GM23338 (cell line): Measurements from ENCODE around the gene MCC. TPM values are rescaled to one million over a fixed set of nuclear protein-coding genes. Genes with fewer than 3 reads are reported as not detected.

Experiments
- ATAC-seq: fragments of 200-7000 bp; cut with Tn5 transposase; 3 replicates; pipeline ENCODE4 v1.9.1; 2020
- DNase-seq: peaks from one replicate; pipeline ENCODE4 v3.0.0-alpha.2; 2015; ENCODE audit warnings: low spot score
- H2AFZ ChIP-seq: fragments of 200-600 bp; sonication (generic); 2 replicates; pipeline ENCODE4 v1.8.0; 2016; ENCODE audit warnings: antibody characterized with exemption, mild to moderate bottlenecking, moderate library complexity
- H3F3A ChIP-seq: fragments of 200-600 bp; sonication (generic); replicated peaks from 2 replicates; pipeline ENCODE4 v1.8.0; 2017; ENCODE audit warnings: antibody characterized with exemption, mixed run types, low read depth
- H3K27ac ChIP-seq: fragments of 200-600 bp; sonication (generic); 2 replicates; pipeline ENCODE4 v1.6.1; 2016; ENCODE audit warnings: low read depth
- H3K27me3 ChIP-seq: fragments of 200-600 bp; sonication (generic); 2 replicates; pipeline ENCODE4 v1.8.0; 2016; ENCODE audit warnings: mild to moderate bottlenecking, mixed run types, moderate library complexity; ENCODE audit not compliant: insufficient read depth
- H3K36me3 ChIP-seq: fragments of 200-600 bp; sonication (generic); 2 replicates; pipeline ENCODE4 v1.8.0; 2016; ENCODE audit warnings: mild to moderate bottlenecking; ENCODE audit not compliant: insufficient read depth
- H3K4me1 ChIP-seq: fragments of 200-600 bp; sonication (generic); 2 replicates; pipeline ENCODE4 v1.8.0; 2016; ENCODE audit warnings: mild to moderate bottlenecking, moderate library complexity; ENCODE audit not compliant: insufficient read depth
- H3K4me2 ChIP-seq: fragments of 200-600 bp; sonication (generic); 2 replicates; pipeline ENCODE4 v1.7.1; 2017; ENCODE audit warnings: mixed run types
- H3K4me3 ChIP-seq: fragments of 200-600 bp; sonication (generic); 2 replicates; pipeline ENCODE4 v1.6.1; 2016; ENCODE audit warnings: mixed run types
- H3K79me2 ChIP-seq: fragments of 200-600 bp; sonication (generic); replicated peaks from 2 replicates; pipeline ENCODE4 v1.8.0; 2017; ENCODE audit warnings: mild to moderate bottlenecking; ENCODE audit not compliant: insufficient read depth
- H3K9me2 ChIP-seq: fragments of 200-600 bp; sonication (generic); 2 replicates; pipeline ENCODE4 v1.8.0; 2017; ENCODE audit not compliant: insufficient read depth
- H4K20me1 ChIP-seq: fragments of 200-600 bp; sonication (generic); replicated peaks from 2 replicates; pipeline ENCODE4 v1.8.0; 2017; ENCODE audit warnings: mild to moderate bottlenecking; ENCODE audit not compliant: insufficient read depth
- H3K27ac Mint-ChIP-seq: 2 replicates; pipeline ENCODE4 v1.8.0; 2020; ENCODE audit warnings: inconsistent platforms, mild to moderate bottlenecking, moderate library complexity, mixed read lengths
- H3K27me3 Mint-ChIP-seq: 3 replicates; pipeline ENCODE4 v1.8.0; 2022; ENCODE audit warnings: low read depth, mild to moderate bottlenecking, moderate library complexity, mixed read lengths, inconsistent platforms; ENCODE audit not compliant: insufficient read depth, poor library complexity
- H3K36me3 Mint-ChIP-seq: 3 replicates; pipeline ENCODE4 v1.8.0; 2021; ENCODE audit warnings: low read depth, mild to moderate bottlenecking, inconsistent platforms, moderate library complexity, mixed read lengths
- H3K4me1 Mint-ChIP-seq: 3 replicates; pipeline ENCODE4 v1.8.0; 2020; ENCODE audit warnings: mild to moderate bottlenecking, inconsistent platforms, mixed read lengths
- H3K4me3 Mint-ChIP-seq: 3 replicates; pipeline ENCODE4 v1.8.0; 2021; ENCODE audit warnings: moderate library complexity, mild to moderate bottlenecking, inconsistent platforms, mixed read lengths
- H3K9me3 Mint-ChIP-seq: 3 replicates; pipeline ENCODE4 v1.8.0; 2020; ENCODE audit warnings: moderate library complexity, mild to moderate bottlenecking, inconsistent platforms, mixed read lengths
- CREB1 ChIP-seq: fragments of 250-450 bp; sonication (Bioruptor Pico); IDR thresholded peaks from 2 replicates; pipeline ENCODE4 v1.5.0; 2020; ENCODE audit warnings: low read depth, mild to moderate bottlenecking, moderate library complexity
- EZH2 ChIP-seq: fragments of 200-600 bp; sonication (generic); IDR thresholded peaks from one replicate; pipeline ENCODE4 v1.8.0; 2017; ENCODE audit warnings: antibody characterized with exemption, mild to moderate bottlenecking, low read depth; ENCODE audit not compliant: unreplicated experiment
- EZH2phosphoT487 ChIP-seq: fragments of 200-600 bp; sonication (generic); IDR thresholded peaks from one replicate; pipeline ENCODE4 v1.8.1; 2018; ENCODE audit warnings: antibody characterized with exemption; ENCODE audit not compliant: unreplicated experiment
- JUNB ChIP-seq: IDR thresholded peaks from one replicate; pipeline ENCODE4 v1.6.1; 2016; ENCODE audit warnings: antibody characterized with exemption; ENCODE audit not compliant: unreplicated experiment
- NANOG ChIP-seq: IDR thresholded peaks from 2 replicates; pipeline ENCODE4 v1.6.1; 2016; ENCODE audit warnings: antibody characterized with exemption, borderline replicate concordance
- POLR2AphosphoS5 ChIP-seq: IDR thresholded peaks from 2 replicates; pipeline ENCODE4 v1.6.1; 2016; ENCODE audit warnings: antibody characterized with exemption, low read depth
- STAT1 ChIP-seq: IDR thresholded peaks from one replicate; pipeline ENCODE4 v1.6.1; 2016; ENCODE audit warnings: antibody characterized with exemption; ENCODE audit not compliant: unreplicated experiment
- ZNF114 ChIP-seq: fragments of 250-450 bp; sonication (Bioruptor Pico); IDR thresholded peaks from 2 replicates; pipeline ENCODE4 v1.5.0; 2020; ENCODE audit warnings: mild to moderate bottlenecking, moderate library complexity
- ZNF331 ChIP-seq: fragments of 250-450 bp; sonication (Bioruptor Pico); IDR thresholded peaks from 2 replicates; pipeline ENCODE4 v1.5.0; 2020; ENCODE audit warnings: low read depth, mild to moderate bottlenecking, moderate library complexity
- ZNF462 ChIP-seq: fragments of 250-450 bp; sonication (Bioruptor Pico); IDR thresholded peaks from 2 replicates; pipeline ENCODE4 v1.5.0; 2020; ENCODE audit warnings: mild to moderate bottlenecking, moderate library complexity
- polyA plus RNA-seq: library from polyadenylated mRNA; unstranded; fragments of >200 nt; fragmentation: Nextera tagmentation; extraction: Ambion mirVana; gene quantifications from 2 replicates; pipeline ENCODE4 v1.2.1, GENCODE V29; 2016
- total RNA-seq: library from RNA; depleted of rRNA; stranded (reverse); fragments of >200 nt; shearing (Covaris generic); gene quantifications from 2 replicates; pipeline ENCODE4 v1.2.3, GENCODE V29; 2014
- TF ChIP-seq, protein P1 (sequence below): IDR thresholded peaks from one replicate; pipeline ENCODE4 v1.6.1; 2018; ENCODE audit warnings: antibody characterized with exemption; ENCODE audit not compliant: unreplicated experiment

The MCC gene
- total and polyA plus RNA-seq, 2 experiments from 2014 or later: 3.8 to 10.1 TPM

- no peaks in the 10 kb centered on the region for H4K20me1 ChIP-seq
- H3K4me2 ChIP-seq: no peak overlapping the region
- ATAC-seq (no peak), DNase-seq (no peak)
- H3K9me2 ChIP-seq: peaks cover 6% of the 10 kb centered on the region
- H3K4me3 ChIP-seq: no peak overlapping the region
- H3F3A ChIP-seq: peaks cover 4% of the 10 kb centered on the region; the same call in 1 of the 2 replicates
- Mint-ChIP-seq H3K27me3 (peaks cover 11% of the 10 kb centered on the region), H3K4me3 (no peak overlapping the region), H3K27ac (no peak overlapping the region), H3K36me3 (peaks cover 29% of the 10 kb centered on the region), H3K9me3 (no peaks in the 10 kb centered on the region; the same call in 2 of the 3 replicates), H3K4me1 (peaks cover 15% of the 10 kb centered on the region)
- no peaks in the 10 kb centered on the region for H3K27me3 ChIP-seq
- no peak overlapping the region for H3K27ac ChIP-seq
- 0 out of 2 replicates have a peak, but pooled peaks cover 1% of the 10 kb centered on the region for H3K36me3 ChIP-seq
- no peak overlapping the region for H2AFZ ChIP-seq
- TF ChIP-seq JUNB (no peak), ZNF331 (no peak), POLR2AphosphoS5 (no peak), ZNF462 (CRISPR knock-in tag) (no peak), EZH2 (no peak), NANOG (no peak), EZH2phosphoT487 (no peak), CREB1 (CRISPR knock-in tag) (no peak), STAT1 (no peak), ZNF114 (CRISPR knock-in tag) (no peak)
- TF ChIP-seq, protein P1, sequence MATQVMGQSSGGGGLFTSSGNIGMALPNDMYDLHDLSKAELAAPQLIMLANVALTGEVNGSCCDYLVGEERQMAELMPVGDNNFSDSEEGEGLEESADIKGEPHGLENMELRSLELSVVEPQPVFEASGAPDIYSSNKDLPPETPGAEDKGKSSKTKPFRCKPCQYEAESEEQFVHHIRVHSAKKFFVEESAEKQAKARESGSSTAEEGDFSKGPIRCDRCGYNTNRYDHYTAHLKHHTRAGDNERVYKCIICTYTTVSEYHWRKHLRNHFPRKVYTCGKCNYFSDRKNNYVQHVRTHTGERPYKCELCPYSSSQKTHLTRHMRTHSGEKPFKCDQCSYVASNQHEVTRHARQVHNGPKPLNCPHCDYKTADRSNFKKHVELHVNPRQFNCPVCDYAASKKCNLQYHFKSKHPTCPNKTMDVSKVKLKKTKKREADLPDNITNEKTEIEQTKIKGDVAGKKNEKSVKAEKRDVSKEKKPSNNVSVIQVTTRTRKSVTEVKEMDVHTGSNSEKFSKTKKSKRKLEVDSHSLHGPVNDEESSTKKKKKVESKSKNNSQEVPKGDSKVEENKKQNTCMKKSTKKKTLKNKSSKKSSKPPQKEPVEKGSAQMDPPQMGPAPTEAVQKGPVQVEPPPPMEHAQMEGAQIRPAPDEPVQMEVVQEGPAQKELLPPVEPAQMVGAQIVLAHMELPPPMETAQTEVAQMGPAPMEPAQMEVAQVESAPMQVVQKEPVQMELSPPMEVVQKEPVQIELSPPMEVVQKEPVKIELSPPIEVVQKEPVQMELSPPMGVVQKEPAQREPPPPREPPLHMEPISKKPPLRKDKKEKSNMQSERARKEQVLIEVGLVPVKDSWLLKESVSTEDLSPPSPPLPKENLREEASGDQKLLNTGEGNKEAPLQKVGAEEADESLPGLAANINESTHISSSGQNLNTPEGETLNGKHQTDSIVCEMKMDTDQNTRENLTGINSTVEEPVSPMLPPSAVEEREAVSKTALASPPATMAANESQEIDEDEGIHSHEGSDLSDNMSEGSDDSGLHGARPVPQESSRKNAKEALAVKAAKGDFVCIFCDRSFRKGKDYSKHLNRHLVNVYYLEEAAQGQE: no peak
- peaks cover 2% of the 10 kb centered on the region; the same call in 1 of the 2 replicates for H3K4me1 ChIP-seq
- H3K79me2 ChIP-seq: no peaks in the 10 kb centered on the region
Measured at GRCh38 chr5:113063927-113064326, 424.3 kb downstream of the MCC start.
